ENCODE results near the gene PTPRT.

DNA sequence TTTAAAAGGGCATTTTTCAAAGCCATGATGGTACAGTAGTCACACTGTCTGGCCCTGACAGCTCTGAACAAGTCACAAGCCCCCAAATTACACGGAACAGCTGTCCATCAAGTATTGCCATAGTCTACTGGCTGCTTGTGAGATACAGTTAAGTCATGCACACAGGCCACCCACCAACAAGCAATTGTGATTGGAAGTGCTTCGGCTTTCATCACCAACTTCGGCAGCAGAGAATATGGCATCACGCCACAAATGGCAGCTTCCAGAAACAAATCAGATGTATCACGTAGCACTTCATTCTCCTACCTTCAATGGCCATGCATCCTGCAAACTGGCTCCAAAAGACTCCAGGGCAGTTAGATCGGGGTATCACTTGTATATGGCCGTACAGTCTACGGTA, 160.5 kb downstream of the PTPRT start:
- TF ChIP-seq POLR2AphosphoS5 (IDR thresholded peaks at IDR 0.05; ENCODE audit: insufficient read depth in 1 of 2, low read depth in 1 of 2): no peak
- TF ChIP-seq, protein P1, sequence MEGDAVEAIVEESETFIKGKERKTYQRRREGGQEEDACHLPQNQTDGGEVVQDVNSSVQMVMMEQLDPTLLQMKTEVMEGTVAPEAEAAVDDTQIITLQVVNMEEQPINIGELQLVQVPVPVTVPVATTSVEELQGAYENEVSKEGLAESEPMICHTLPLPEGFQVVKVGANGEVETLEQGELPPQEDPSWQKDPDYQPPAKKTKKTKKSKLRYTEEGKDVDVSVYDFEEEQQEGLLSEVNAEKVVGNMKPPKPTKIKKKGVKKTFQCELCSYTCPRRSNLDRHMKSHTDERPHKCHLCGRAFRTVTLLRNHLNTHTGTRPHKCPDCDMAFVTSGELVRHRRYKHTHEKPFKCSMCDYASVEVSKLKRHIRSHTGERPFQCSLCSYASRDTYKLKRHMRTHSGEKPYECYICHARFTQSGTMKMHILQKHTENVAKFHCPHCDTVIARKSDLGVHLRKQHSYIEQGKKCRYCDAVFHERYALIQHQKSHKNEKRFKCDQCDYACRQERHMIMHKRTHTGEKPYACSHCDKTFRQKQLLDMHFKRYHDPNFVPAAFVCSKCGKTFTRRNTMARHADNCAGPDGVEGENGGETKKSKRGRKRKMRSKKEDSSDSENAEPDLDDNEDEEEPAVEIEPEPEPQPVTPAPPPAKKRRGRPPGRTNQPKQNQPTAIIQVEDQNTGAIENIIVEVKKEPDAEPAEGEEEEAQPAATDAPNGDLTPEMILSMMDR (IDR thresholded peaks at IDR 0.05): no peak
